ENCODE results near the gene MMP28.

Gene MMP28

GRCh38 chr17:35801583-35802224 lies 6.3 kb upstream of the MMP28 start:
- no peak for DNase-seq (ENCODE audit: low read depth in 2 of 2, low spot score in 1 of 2)

DNA sequence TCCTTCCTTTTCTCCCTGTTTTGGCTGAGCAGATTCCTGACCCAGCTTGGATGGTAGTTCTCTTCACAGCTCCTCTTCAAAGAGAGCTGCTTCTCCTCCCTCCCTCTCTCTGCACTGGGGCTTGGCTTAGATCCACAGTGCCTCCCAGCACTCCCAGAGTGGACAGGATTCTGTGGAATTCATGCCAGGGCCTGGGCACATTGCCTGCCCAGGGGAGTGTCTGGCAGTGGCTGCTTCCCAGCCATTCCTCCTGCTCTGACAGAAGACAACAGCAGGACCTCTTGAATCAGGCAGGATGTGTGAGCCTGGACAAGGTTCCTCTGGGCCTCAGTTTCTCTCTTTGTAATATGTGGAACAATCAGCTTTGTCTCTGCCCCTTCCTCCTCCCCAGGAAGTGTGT lies 4.5 kb upstream of the MMP28 start:
- DNase-seq (ENCODE audit: low read depth in 2 of 2, low spot score in 1 of 2) = no peak

DNA sequence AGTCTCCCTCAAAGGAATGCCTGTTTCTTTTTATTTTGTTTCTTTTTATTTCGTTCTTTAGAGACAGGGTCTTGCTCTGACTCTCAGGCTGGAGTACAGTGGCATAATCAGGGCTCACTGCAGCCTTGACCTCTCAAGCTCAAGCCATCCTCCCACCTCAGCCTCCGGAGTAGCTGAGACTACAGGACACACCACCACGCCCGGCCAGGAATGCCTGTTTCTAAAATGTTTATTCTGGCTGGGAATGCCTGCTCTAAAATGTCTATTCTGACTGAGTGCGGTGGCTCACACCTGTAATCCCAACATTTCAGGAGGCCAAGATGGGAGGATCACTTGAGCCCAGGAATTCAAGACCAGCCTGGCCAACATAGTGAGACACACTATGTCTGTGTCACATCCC lies 2.5 kb upstream of the MMP28 start:
- DNase-seq (ENCODE audit: low read depth in 2 of 2, low spot score in 1 of 2) = no peak

DNA sequence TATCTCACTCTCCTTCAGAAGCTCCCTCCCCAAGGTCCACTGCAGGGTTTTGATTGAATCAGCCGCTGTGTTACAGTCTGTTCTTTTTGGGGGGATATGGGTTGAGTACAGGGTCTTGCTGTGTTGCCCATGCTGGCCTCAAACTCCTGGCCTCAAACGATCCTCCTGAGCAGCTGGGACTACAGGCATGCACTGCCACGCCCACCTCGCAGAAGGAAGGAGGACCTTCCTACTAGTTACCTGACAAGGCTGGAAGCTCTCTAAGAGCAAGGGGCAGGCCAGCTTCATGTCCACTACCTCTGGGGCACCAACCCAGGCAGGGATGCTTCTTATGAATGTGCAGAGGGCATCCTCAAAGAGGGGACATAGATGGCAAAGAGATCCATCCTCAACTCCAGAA lies 1.9 kb upstream of the MMP28 start:
- DNase-seq (ENCODE audit: low read depth in 2 of 2, low spot score in 1 of 2) = no peak

DNA sequence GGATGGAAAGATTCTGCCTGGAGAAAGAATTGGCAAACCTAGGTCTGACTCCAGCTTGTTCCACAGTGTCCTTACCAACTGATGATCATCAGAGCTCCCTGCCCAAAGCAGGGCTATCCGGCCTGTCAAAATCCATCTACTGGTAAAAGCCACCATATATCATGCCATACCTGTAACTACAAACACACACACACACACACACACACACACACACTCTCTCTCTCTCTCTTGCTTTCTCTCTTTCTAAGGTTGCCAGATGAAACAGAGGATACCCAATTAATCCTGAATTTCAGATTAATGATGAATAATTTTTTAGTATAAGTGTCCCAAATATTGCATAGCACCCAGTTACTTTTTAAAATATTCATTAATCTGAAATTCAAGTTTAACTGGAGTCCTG lies 1.5 kb upstream of the MMP28 start:
- DNase-seq (ENCODE audit: low read depth in 2 of 2, low spot score in 1 of 2) = no peak

DNA sequence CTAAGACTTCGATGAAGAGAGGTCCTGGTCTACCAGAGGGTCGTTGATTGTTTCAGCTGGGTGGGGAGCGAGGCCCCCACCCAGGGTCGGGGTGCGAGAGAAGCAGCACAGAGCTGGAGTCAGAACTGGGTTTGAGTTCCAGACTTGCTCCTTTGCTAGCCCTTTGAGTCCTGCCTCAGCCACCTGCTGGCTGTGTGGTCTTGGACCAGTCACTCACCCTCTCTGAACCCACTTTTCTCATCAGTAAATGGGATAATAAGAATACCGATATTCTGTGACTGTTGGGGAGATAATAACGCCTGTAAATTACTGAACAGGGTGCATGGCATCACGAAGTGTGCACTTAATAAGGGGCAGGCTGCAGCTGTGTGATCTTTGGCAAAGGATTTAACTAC lies 427 bp upstream of the MMP28 start:
- DNase-seq (ENCODE audit: low read depth in 2 of 2, low spot score in 1 of 2) = no peak

DNA sequence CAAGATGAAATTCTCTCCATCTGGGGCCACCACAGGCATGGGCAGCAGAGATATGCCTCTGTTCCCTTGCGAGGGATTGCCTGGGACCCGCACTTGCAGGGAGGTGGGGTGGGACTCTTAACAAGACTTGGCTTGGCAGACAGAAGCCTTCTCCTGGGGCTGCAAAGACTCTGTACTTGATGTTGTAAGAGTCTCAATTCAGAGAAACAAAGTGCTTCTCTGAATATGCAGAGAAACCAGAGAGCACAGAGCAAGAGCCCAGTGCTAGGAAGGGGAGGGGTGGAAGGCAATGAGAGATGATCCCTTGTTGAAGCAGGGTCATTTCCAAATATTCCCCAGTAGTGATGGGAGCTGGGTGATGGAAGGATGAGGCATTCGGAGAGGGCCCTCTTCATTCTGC lies 2.2 kb downstream of the MMP28 start:
- DNase-seq (ENCODE audit: low read depth in 2 of 2, low spot score in 1 of 2) = no peak

DNA sequence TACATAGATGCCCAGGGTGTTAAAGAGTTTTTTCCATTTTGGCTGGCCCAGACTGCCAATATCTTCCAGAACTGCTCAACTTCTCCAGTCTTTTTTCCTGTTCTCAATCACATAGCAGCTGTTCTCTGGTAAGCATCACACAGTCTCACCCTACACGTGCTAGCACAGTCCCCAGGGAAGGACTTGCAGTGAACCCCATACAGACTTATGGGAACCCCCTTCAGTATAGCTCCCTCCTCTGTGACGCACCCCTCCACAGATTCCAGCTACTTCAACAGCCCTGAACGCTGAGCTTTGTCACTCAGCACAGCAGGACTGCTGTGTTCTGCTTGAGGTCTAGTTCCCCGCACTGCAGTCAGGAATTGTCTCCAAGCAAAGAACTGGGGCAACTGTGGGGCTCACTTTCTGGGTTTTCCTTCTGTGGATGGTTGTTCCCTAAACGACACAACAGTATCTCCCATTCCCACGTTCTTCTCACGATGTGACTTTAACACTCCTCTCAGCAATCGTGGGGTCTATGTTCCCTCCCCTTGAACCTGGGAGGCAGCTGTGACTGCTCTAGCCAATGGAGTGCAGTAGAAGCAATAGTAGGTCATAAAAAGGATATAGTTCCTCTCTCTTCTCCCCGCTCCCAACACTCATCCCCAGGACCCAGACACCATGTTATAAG lies 3.6 kb downstream of the MMP28 start:
- no peak for DNase-seq (ENCODE audit: low read depth in 2 of 2, low spot score in 1 of 2)

GRCh38 chr17:35790841-35791240 lies 4.6 kb downstream of the MMP28 start:
- no peak for DNase-seq (ENCODE audit: low read depth in 2 of 2, low spot score in 1 of 2)

GRCh38 chr17:35788477-35789368 lies 6.7 kb downstream of the MMP28 start:
- no peak for DNase-seq (ENCODE audit: low read depth in 2 of 2, low spot score in 1 of 2)

DNA sequence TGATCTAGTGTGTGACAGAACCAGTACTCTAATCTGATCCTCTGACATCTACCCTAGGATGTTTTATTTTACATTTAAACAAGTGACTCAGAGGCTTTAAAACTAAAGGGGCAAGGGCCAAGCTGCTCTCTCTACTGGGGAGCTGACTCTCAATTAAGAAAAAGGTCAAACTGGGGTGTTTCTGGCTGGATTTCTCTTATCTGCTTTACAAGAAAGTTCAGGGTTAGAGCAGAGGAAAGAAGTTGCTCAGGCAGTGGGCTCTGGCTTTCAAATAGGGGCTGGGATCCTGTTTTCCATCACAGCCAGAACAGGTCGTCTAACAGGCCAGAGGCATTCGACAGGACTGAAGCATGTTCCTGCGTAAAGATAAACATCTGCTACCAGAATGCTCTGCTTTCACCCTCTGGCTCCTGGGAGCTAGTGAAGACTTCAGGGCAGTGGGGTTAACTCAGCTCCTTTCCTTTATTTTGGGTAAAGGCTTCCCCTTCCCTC lies 8.5 kb downstream of the MMP28 start:
- no peak for DNase-seq (ENCODE audit: low read depth in 2 of 2, low spot score in 1 of 2)

DNA sequence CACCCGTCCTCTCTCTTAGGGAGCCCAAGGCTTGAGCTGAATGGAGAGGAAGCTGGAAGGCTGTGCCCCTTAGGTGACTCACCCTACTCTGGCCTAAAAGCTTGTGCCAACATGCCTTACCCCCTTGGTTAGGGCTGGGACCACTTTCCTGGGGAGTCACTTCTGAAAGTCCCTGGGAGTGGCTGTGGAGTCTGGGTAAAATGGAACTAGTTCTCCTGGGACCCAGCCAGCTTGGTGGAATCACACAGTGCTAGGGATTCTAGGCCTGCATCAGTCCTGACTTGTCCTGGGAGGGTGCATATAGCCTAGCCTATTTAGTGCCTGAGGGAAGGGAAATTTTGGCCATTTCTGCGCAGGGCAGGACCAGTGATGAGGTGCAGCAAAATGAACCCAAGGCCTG lies 10.5 kb downstream of the MMP28 start:
- no peak for DNase-seq (ENCODE audit: low read depth in 2 of 2, low spot score in 1 of 2)

GRCh38 chr17:35780950-35781349 lies 14.5 kb downstream of the MMP28 start:
- no peak for DNase-seq (ENCODE audit: low read depth in 2 of 2, low spot score in 1 of 2)

- DNase-seq (ENCODE audit: low read depth in 2 of 2, low spot score in 1 of 2) = no peak
Measured at GRCh38 chr17:35778641-35779196, 16.7 kb downstream of the MMP28 start.

- no peak for DNase-seq (ENCODE audit: low read depth in 2 of 2, low spot score in 1 of 2)
Measured at GRCh38 chr17:35775583-35775982, 19.9 kb downstream of the MMP28 start.

- no peak for DNase-seq (ENCODE audit: low read depth in 2 of 2, low spot score in 1 of 2)
Measured at GRCh38 chr17:35775039-35775438, 20.4 kb downstream of the MMP28 start.

- DNase-seq (ENCODE audit: low read depth in 2 of 2, low spot score in 1 of 2) = no peak
Measured at GRCh38 chr17:35774499-35774898, 20.9 kb downstream of the MMP28 start.

DNA sequence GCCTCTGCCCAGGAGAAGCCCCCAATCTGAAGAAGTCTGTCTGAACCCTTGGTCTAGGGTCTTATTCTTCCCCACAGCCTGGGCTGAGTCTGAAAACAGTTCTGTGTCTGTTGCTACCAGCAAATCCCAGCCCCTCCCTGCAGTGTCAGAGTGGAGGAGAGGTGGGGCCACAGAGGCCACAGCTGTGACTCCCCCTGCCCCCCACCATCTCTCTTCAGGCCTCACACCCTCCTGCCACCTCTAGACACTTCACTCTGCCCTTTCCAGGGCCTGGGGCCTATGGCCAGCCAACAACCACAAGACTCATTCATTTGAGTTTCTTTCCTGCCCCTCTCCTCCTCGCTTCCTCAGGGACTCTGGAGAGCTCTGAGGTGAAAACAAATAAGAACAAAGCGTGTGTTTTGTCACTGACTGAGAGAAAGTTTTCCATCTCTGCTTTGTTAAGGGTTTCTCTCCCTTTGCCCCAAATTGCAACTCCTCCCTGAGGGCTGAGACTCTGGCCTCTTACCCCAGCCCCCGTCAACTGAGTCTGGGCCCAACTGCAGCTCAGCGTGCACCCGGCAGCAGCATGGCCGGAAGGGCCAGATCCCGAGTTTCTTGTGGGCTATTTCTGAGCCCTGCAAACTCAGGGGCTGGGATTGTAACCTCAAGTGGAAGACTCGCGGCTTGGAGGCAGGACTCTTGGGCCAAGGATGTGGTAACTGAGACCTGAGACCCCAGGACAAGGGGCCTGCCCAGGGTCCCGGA lies 21.6 kb downstream of the MMP28 start:
- DNase-seq (ENCODE audit: low read depth in 2 of 2, low spot score in 1 of 2) = no peak

DNA sequence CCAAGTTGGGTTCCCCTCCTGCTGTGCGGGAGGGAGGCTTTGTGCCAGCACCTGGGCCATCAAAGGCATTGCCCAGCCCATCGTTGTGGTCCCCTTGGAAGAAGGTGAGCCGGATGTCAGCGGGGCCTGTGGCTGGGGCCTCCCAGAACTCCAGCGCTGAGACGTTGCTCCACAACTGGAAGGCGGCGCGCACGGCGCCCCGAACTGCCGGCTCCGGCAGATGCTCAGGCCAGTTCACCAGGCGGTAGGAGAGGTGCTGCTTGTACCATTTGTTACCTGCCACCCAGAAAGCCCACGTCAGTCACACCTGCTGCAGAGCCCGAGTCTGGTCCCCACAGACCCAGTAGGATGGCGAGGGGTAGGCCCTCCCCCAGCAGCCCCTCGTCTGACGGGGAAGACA lies 22.3 kb downstream of the MMP28 start:
- no peak for DNase-seq (ENCODE audit: low read depth in 2 of 2, low spot score in 1 of 2)

- DNase-seq (ENCODE audit: low read depth in 2 of 2, low spot score in 1 of 2) = no peak
Measured at GRCh38 chr17:35769895-35770486, 25.4 kb downstream of the MMP28 start.

- no peak for DNase-seq (ENCODE audit: low read depth in 2 of 2, low spot score in 1 of 2)
Measured at GRCh38 chr17:35768797-35769196, 26.6 kb downstream of the MMP28 start.

Data from stimulated activated CD8-positive, alpha-beta memory T cell treated with anti-CD3 and anti-CD28 coated beads, Interleukin-4, amount 100 ng/mL, for 4 hours (primary cell).